ENCODE measurements around the gene FCRL1.

DNA sequence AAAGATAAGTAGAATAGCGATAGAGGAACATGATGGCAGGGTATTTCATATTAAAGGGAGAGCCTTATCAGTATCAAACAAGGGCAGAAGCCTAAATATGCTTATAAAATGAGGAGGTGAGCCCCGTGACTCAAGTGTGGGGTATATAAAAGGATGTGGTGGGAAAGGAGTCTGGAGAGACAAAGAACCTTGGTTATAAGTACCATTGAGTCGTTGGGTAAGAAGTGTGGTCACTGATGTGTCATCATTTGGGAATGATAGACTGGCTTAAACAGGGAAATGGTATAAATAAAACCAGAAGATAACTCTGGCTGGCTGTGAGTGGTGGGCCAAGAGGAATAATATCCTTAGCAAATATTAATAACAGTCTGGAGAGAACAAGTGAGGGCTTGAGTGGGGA is 32.6 kb upstream of the FCRL1 start:
- TF ChIP-seq ARNTL (CRISPR knock-in tag; IDR thresholded peaks at IDR 0.05; ENCODE audit: borderline replicate concordance, low read depth) (no peak), ZFP3 (CRISPR knock-in tag; IDR thresholded peaks at IDR 0.05) (no peak), TOX (CRISPR knock-in tag; IDR thresholded peaks at IDR 0.05; ENCODE audit: borderline replicate concordance) (no peak), ZNF70 (CRISPR knock-in tag; IDR thresholded peaks at IDR 0.05) (no peak), ZC3H10 (CRISPR knock-in tag; IDR thresholded peaks at IDR 0.05) (no peak), ESRRG (CRISPR knock-in tag; IDR thresholded peaks at IDR 0.05) (no peak), ISL1 (CRISPR knock-in tag; IDR thresholded peaks at IDR 0.05) (no peak), GLIS3 (CRISPR knock-in tag; IDR thresholded peaks at IDR 0.05) (no peak), ZNF8 (CRISPR knock-in tag; IDR thresholded peaks at IDR 0.05) (no peak), ZFP30 (CRISPR knock-in tag; IDR thresholded peaks at IDR 0.05) (no peak), OSR1 (CRISPR knock-in tag; IDR thresholded peaks at IDR 0.05) (no peak)
- TF ChIP-seq, protein P1, sequence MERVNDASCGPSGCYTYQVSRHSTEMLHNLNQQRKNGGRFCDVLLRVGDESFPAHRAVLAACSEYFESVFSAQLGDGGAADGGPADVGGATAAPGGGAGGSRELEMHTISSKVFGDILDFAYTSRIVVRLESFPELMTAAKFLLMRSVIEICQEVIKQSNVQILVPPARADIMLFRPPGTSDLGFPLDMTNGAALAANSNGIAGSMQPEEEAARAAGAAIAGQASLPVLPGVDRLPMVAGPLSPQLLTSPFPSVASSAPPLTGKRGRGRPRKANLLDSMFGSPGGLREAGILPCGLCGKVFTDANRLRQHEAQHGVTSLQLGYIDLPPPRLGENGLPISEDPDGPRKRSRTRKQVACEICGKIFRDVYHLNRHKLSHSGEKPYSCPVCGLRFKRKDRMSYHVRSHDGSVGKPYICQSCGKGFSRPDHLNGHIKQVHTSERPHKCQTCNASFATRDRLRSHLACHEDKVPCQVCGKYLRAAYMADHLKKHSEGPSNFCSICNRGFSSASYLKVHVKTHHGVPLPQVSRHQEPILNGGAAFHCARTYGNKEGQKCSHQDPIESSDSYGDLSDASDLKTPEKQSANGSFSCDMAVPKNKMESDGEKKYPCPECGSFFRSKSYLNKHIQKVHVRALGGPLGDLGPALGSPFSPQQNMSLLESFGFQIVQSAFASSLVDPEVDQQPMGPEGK (CRISPR knock-in tag; IDR thresholded peaks at IDR 0.05; ENCODE audit: borderline replicate concordance) = no peak
- TF ChIP-seq, protein P2, sequence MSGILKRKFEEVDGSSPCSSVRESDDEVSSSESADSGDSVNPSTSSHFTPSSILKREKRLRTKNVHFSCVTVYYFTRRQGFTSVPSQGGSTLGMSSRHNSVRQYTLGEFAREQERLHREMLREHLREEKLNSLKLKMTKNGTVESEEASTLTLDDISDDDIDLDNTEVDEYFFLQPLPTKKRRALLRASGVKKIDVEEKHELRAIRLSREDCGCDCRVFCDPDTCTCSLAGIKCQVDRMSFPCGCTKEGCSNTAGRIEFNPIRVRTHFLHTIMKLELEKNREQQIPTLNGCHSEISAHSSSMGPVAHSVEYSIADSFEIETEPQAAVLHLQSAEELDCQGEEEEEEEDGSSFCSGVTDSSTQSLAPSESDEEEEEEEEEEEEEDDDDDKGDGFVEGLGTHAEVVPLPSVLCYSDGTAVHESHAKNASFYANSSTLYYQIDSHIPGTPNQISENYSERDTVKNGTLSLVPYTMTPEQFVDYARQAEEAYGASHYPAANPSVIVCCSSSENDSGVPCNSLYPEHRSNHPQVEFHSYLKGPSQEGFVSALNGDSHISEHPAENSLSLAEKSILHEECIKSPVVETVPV (CRISPR knock-in tag; IDR thresholded peaks at IDR 0.05) = no peak
- TF ChIP-seq, protein P3, sequence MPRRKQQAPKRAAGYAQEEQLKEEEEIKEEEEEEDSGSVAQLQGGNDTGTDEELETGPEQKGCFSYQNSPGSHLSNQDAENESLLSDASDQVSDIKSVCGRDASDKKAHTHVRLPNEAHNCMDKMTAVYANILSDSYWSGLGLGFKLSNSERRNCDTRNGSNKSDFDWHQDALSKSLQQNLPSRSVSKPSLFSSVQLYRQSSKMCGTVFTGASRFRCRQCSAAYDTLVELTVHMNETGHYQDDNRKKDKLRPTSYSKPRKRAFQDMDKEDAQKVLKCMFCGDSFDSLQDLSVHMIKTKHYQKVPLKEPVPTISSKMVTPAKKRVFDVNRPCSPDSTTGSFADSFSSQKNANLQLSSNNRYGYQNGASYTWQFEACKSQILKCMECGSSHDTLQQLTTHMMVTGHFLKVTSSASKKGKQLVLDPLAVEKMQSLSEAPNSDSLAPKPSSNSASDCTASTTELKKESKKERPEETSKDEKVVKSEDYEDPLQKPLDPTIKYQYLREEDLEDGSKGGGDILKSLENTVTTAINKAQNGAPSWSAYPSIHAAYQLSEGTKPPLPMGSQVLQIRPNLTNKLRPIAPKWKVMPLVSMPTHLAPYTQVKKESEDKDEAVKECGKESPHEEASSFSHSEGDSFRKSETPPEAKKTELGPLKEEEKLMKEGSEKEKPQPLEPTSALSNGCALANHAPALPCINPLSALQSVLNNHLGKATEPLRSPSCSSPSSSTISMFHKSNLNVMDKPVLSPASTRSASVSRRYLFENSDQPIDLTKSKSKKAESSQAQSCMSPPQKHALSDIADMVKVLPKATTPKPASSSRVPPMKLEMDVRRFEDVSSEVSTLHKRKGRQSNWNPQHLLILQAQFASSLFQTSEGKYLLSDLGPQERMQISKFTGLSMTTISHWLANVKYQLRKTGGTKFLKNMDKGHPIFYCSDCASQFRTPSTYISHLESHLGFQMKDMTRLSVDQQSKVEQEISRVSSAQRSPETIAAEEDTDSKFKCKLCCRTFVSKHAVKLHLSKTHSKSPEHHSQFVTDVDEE (CRISPR knock-in tag; IDR thresholded peaks at IDR 0.05) = no peak

Data from SK-N-SH treated with all-trans-retinoic acid at 6 μM for 48 hours (cell line).